T-helper 1 cell (primary cell): ENCODE results near the gene RNF225.
"Not testable (repeated sequence)": the region's sequence is repeated elsewhere in the genome, so short reads cannot be mapped to it uniquely, and the experiment has no call there.

Experiments
- DNase-seq, 5 donors: peaks; one replicate each; pipeline ENCODE4 v3.0.0-alpha.2; 2012 to 2020

RNF225 gene

GRCh38 chr19:58409010-58409790 is 13.7 kb downstream of the RNF225 start:
- DNase-seq = peak in 1 of 5 donors; percentile 26

- DNase-seq = no peak
These were observed 21.1 kb downstream of the RNF225 start for GRCh38 chr19:58416604-58417003.

- no peak for DNase-seq
These were observed 21.6 kb downstream of the RNF225 start for GRCh38 chr19:58417071-58417470.

- no peak for DNase-seq
These were observed 33.2 kb downstream of the RNF225 start for GRCh38 chr19:58428617-58429016.

GRCh38 chr19:58429745-58430144 is 34.3 kb downstream of the RNF225 start:
- DNase-seq = no peak

GRCh38 chr19:58434217-58434616 is 38.8 kb downstream of the RNF225 start:
- DNase-seq = no peak

- peak; percentile 90 to 100 (median 94) for DNase-seq
These were observed 44.4 kb downstream of the RNF225 start, which contains the start of gene ZNF132 for GRCh38 chr19:58439576-58440554. TSS of gene ZNF132 (minus strand) at chr19:58440153. CDS start at chr19:58439821, 332 bp downstream.

- no peak for DNase-seq
These were observed 45.1 kb downstream of the RNF225 start for GRCh38 chr19:58440556-58440955.

GRCh38 chr19:58442986-58443385 is 47.5 kb downstream of the RNF225 start:
- DNase-seq = not testable (repeated sequence)
